ENCODE results near the gene ZC3HAV1.

The ZC3HAV1 gene

DNA sequence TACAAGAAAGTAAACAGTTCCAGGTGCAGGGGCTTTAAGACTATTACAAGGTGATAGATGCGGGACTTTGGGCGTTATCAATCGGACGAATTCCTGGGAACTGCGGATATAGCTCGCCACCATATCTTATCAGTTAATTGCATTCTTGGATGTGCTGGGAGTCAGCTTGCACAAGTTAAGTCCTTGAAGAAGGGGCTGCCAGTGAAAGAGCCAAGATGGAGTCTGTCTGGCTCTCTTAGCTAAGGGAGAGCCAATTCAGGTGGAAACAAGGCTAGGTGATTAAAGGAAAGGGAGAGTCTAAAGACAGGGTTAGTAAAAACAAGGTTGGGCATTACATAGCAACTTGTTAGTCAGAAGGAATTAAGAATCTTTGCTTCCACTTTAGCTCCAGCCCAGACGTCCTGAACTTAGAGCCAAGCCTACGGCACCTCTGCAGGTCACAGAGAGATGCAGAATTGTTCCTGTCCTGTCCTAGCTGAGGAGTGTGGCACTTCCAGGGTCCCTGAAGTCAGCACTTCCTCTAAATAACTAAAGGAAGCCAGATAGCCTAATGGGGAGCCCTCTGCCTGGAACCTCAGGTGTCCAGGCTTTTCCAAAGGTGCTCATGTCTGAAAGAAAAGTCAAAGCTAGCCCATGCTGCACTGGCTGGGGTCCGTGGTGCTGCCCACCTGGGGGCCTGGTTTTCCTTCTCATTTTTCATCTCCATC is 17.3 kb downstream of the ZC3HAV1 start:
- H3K9me2 ChIP-seq (ENCODE audit: low read depth, low read length): no peaks in the 10 kb centered on the region
- H3K9me3 ChIP-seq (ENCODE audit: low read length): peaks cover 3% of the 10 kb centered on the region; the same call in 1 of the 2 replicates
- H4K20me1 ChIP-seq (ENCODE audit: insufficient read depth, low read length): no peaks in the 10 kb centered on the region
- H3K79me2 ChIP-seq (ENCODE audit: insufficient read depth, low read length): no peaks in the 10 kb centered on the region
- H3K4me3 ChIP-seq (ENCODE audit: low read depth, low read length, poor library complexity, severe bottlenecking): no peak overlapping the region
- no peak overlapping the region for H3K27ac ChIP-seq (ENCODE audit: low read depth, low read length, poor library complexity, severe bottlenecking)
- no peaks in the 10 kb centered on the region for H3K27me3 ChIP-seq (ENCODE audit: insufficient read depth, low read length)
- TF ChIP-seq, protein P1, sequence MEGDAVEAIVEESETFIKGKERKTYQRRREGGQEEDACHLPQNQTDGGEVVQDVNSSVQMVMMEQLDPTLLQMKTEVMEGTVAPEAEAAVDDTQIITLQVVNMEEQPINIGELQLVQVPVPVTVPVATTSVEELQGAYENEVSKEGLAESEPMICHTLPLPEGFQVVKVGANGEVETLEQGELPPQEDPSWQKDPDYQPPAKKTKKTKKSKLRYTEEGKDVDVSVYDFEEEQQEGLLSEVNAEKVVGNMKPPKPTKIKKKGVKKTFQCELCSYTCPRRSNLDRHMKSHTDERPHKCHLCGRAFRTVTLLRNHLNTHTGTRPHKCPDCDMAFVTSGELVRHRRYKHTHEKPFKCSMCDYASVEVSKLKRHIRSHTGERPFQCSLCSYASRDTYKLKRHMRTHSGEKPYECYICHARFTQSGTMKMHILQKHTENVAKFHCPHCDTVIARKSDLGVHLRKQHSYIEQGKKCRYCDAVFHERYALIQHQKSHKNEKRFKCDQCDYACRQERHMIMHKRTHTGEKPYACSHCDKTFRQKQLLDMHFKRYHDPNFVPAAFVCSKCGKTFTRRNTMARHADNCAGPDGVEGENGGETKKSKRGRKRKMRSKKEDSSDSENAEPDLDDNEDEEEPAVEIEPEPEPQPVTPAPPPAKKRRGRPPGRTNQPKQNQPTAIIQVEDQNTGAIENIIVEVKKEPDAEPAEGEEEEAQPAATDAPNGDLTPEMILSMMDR (IDR thresholded peaks at IDR 0.05; ENCODE audit: low read length): no peak
- no peak for TF ChIP-seq EZH2 (IDR thresholded peaks at IDR 0.05; ENCODE audit: borderline replicate concordance, low read length)
- H3K9ac ChIP-seq (ENCODE audit: low read length): no peak overlapping the region
- H3K36me3 ChIP-seq (ENCODE audit: insufficient read depth, low read length): peaks cover 21% of the 10 kb centered on the region
- H2AFZ ChIP-seq (ENCODE audit: low read length): no peak overlapping the region
- H3K4me1 ChIP-seq (ENCODE audit: insufficient read depth, low read length, severe bottlenecking): peaks cover 25% of the 10 kb centered on the region
- H3F3A ChIP-seq (ENCODE audit: insufficient read depth, low read length): no peaks in the 10 kb centered on the region
- H3K4me2 ChIP-seq (ENCODE audit: low read length): no peak overlapping the region

GRCh38 chr7:139091677-139091996 is 17.9 kb downstream of the ZC3HAV1 start:
- no peak overlapping the region for H3K4me3 ChIP-seq (ENCODE audit: low read depth, low read length, poor library complexity, severe bottlenecking)
- H3K9me2 ChIP-seq (ENCODE audit: low read depth, low read length): no peaks in the 10 kb centered on the region
- H3K79me2 ChIP-seq (ENCODE audit: insufficient read depth, low read length): no peaks in the 10 kb centered on the region
- TF ChIP-seq, protein P1 (IDR thresholded peaks at IDR 0.05; ENCODE audit: low read length): no peak
- no peak for TF ChIP-seq EZH2 (IDR thresholded peaks at IDR 0.05; ENCODE audit: borderline replicate concordance, low read length)
- peaks cover 27% of the 10 kb centered on the region for H3K36me3 ChIP-seq (ENCODE audit: insufficient read depth, low read length)
- no peaks in the 10 kb centered on the region for H4K20me1 ChIP-seq (ENCODE audit: insufficient read depth, low read length)
- peaks cover 9% of the 10 kb centered on the region for H3K9me3 ChIP-seq (ENCODE audit: low read length)
- H2AFZ ChIP-seq (ENCODE audit: low read length): no peak overlapping the region
- peaks cover 25% of the 10 kb centered on the region for H3K4me1 ChIP-seq (ENCODE audit: insufficient read depth, low read length, severe bottlenecking)
- no peak overlapping the region for H3K4me2 ChIP-seq (ENCODE audit: low read length)
- H3K27ac ChIP-seq (ENCODE audit: low read depth, low read length, poor library complexity, severe bottlenecking): no peak overlapping the region
- no peaks in the 10 kb centered on the region for H3F3A ChIP-seq (ENCODE audit: insufficient read depth, low read length)
- no peaks in the 10 kb centered on the region for H3K27me3 ChIP-seq (ENCODE audit: insufficient read depth, low read length)
- H3K9ac ChIP-seq (ENCODE audit: low read length): no peak overlapping the region

DNA sequence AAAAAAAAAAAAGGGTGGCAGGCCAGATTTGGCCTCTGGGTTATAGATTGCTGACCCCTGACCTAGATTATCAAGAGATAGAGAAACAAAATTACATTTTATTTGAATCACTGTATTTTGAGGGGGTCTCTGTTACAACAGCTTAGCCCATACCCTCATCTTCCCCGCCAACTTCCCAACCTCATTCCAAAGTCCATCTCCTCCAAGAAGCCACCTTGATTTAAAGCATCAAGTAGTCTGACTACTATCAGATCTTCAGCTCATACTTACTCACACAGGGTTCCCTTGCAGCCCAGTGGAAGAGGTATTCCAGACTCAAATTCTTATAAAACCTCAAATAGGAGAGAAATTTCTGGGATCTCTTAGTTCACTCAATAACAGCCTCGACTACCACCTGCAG is 20.4 kb downstream of the ZC3HAV1 start:
- H4K20me1 ChIP-seq (ENCODE audit: insufficient read depth, low read length): no peaks in the 10 kb centered on the region
- no peaks in the 10 kb centered on the region for H3K9me2 ChIP-seq (ENCODE audit: low read depth, low read length)
- peaks cover 7% of the 10 kb centered on the region for H3K4me1 ChIP-seq (ENCODE audit: insufficient read depth, low read length, severe bottlenecking)
- no peaks in the 10 kb centered on the region for H3K79me2 ChIP-seq (ENCODE audit: insufficient read depth, low read length)
- H3K36me3 ChIP-seq (ENCODE audit: insufficient read depth, low read length): peaks cover 37% of the 10 kb centered on the region
- TF ChIP-seq, protein P1 (IDR thresholded peaks at IDR 0.05; ENCODE audit: low read length): no peak
- no peak for TF ChIP-seq EZH2 (IDR thresholded peaks at IDR 0.05; ENCODE audit: borderline replicate concordance, low read length)
- no peak overlapping the region for H3K4me2 ChIP-seq (ENCODE audit: low read length)
- H3K27me3 ChIP-seq (ENCODE audit: insufficient read depth, low read length): no peaks in the 10 kb centered on the region
- H3K9me3 ChIP-seq (ENCODE audit: low read length): peaks cover 12% of the 10 kb centered on the region
- H3K4me3 ChIP-seq (ENCODE audit: low read depth, low read length, poor library complexity, severe bottlenecking): no peak overlapping the region
- H3F3A ChIP-seq (ENCODE audit: insufficient read depth, low read length): no peaks in the 10 kb centered on the region
- no peak overlapping the region for H3K9ac ChIP-seq (ENCODE audit: low read length)
- no peak overlapping the region for H2AFZ ChIP-seq (ENCODE audit: low read length)
- no peak overlapping the region for H3K27ac ChIP-seq (ENCODE audit: low read depth, low read length, poor library complexity, severe bottlenecking)

Measured in OCI-LY1 (cell line).